Measurements from ENCODE around the gene SFXN4. TPM values are rescaled to one million over a fixed set of nuclear protein-coding genes. Genes with fewer than 3 reads are reported as not detected.

The SFXN4 gene
- total and polyA plus RNA-seq, 9 of the 15 experiments (the other 6 are each of a cell fraction or from before 2014, with no cell fraction given), result 40.1 to 97.8 (median 54.5) TPM

- no peak; the same call in 1 of the 2 replicates for TF ChIP-seq ILF3 (IDR thresholded peaks at IDR 0.05; ENCODE audit: borderline replicate concordance)
- no peak for TF ChIP-seq CREBBP (IDR thresholded peaks at IDR 0.05; ENCODE audit: low read depth, low read length)
- TF ChIP-seq PYGO2 (tag; IDR thresholded peaks at IDR 0.05), result no peak
- no peak; the same call in 1 of the 2 replicates for TF ChIP-seq CC2D1A (IDR thresholded peaks at IDR 0.05)
- no peak for TF ChIP-seq JUN (IDR thresholded peaks at IDR 0.05; ENCODE audit: borderline replicate concordance, low read depth, low read length)
- TF ChIP-seq JUN (CRISPR knock-in tag; IDR thresholded peaks at IDR 0.05; ENCODE audit: borderline replicate concordance), result no peak
- TF ChIP-seq CUX1 (CRISPR knock-in tag; IDR thresholded peaks at IDR 0.05), result no peak
- no peak for TF ChIP-seq NCOA2 (IDR thresholded peaks at IDR 0.05; ENCODE audit: partially characterized antibody in 2 of 2)
- no peak for TF ChIP-seq CEBPG (CRISPR knock-in tag; IDR thresholded peaks at IDR 0.05)
- no peak for TF ChIP-seq CEBPG (tag; conservative IDR thresholded peaks at IDR 0.05 in 1 of 2, IDR thresholded peaks at IDR 0.05 in 1 of 2)
- TF ChIP-seq RBM34 (IDR thresholded peaks at IDR 0.05; ENCODE audit: borderline replicate concordance, insufficient read depth, low read length), result no peak
- peak; percentile 94 for TF ChIP-seq RBFOX2 (IDR thresholded peaks at IDR 0.05; ENCODE audit: low read depth, low read length)
- peak; percentile 87 for TF ChIP-seq POLR2H (tag; IDR thresholded peaks at IDR 0.05; ENCODE audit: low read depth)
- no peak for TF ChIP-seq NFATC3 (IDR thresholded peaks at IDR 0.05)
- TF ChIP-seq ZNF165 (CRISPR knock-in tag; IDR thresholded peaks at IDR 0.05; ENCODE audit: borderline replicate concordance), result no peak
- no peak for TF ChIP-seq PKNOX1 (IDR thresholded peaks at IDR 0.05)
Measured at GRCh38 chr10:119178372-119179119, 13.0 kb upstream of the SFXN4 start, which contains the start of gene PRDX3 (continued).
